ENCODE data around the gene MLXIP.

DNA sequence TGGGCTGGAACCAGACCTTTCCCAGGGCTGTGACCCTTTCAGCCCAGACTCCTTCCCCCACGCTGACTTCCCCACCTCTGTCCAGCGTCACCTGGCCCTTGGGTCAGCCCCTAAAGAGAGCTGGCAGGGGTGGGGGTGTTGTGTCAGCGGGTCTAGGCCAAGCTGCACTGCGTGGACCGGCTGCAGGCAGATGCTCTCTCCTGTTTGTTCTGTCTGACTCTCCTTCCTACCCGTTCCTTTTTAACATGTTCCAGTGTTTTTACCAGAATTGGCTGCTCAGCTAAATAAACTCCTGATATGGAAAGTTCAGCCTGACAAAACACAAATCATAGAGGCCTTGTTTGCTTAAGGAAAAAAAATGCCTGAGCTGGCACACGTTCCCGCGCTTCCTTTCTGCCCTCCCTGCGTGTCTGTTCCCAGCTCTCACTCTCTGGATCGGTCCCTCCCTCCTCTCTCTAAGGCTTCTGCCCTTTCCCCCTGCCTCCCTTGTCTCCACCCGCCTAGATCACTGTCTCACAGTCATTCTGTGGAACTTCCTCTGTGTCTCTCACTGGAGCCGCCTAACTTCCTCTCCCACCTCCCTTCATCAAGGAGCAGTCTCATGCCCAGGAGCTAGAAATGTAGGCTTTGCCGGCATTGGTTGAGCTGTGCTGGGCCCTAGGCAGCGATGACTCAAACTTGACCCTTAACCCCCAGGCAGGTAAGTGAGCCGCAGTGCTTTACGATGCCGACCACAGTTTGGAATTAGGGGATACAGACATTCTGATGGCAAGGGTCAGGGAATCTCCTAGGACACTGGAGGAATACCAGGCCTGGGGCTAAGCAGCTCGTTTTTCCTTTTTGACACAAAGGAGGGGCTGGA is 15.5 kb upstream of the MLXIP start:
- TF ChIP-seq, protein P1, sequence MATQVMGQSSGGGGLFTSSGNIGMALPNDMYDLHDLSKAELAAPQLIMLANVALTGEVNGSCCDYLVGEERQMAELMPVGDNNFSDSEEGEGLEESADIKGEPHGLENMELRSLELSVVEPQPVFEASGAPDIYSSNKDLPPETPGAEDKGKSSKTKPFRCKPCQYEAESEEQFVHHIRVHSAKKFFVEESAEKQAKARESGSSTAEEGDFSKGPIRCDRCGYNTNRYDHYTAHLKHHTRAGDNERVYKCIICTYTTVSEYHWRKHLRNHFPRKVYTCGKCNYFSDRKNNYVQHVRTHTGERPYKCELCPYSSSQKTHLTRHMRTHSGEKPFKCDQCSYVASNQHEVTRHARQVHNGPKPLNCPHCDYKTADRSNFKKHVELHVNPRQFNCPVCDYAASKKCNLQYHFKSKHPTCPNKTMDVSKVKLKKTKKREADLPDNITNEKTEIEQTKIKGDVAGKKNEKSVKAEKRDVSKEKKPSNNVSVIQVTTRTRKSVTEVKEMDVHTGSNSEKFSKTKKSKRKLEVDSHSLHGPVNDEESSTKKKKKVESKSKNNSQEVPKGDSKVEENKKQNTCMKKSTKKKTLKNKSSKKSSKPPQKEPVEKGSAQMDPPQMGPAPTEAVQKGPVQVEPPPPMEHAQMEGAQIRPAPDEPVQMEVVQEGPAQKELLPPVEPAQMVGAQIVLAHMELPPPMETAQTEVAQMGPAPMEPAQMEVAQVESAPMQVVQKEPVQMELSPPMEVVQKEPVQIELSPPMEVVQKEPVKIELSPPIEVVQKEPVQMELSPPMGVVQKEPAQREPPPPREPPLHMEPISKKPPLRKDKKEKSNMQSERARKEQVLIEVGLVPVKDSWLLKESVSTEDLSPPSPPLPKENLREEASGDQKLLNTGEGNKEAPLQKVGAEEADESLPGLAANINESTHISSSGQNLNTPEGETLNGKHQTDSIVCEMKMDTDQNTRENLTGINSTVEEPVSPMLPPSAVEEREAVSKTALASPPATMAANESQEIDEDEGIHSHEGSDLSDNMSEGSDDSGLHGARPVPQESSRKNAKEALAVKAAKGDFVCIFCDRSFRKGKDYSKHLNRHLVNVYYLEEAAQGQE (IDR thresholded peaks at IDR 0.05; ENCODE audit: low read depth) = no peak
- no peak for TF ChIP-seq SP1 (IDR thresholded peaks at IDR 0.05; ENCODE audit: low read depth)
- TF ChIP-seq, protein P2, sequence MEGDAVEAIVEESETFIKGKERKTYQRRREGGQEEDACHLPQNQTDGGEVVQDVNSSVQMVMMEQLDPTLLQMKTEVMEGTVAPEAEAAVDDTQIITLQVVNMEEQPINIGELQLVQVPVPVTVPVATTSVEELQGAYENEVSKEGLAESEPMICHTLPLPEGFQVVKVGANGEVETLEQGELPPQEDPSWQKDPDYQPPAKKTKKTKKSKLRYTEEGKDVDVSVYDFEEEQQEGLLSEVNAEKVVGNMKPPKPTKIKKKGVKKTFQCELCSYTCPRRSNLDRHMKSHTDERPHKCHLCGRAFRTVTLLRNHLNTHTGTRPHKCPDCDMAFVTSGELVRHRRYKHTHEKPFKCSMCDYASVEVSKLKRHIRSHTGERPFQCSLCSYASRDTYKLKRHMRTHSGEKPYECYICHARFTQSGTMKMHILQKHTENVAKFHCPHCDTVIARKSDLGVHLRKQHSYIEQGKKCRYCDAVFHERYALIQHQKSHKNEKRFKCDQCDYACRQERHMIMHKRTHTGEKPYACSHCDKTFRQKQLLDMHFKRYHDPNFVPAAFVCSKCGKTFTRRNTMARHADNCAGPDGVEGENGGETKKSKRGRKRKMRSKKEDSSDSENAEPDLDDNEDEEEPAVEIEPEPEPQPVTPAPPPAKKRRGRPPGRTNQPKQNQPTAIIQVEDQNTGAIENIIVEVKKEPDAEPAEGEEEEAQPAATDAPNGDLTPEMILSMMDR (IDR thresholded peaks at IDR 0.05 in 2 of 3, conservative IDR thresholded peaks at IDR 0.05 in 1 of 3; ENCODE audit: borderline replicate concordance in 1 of 3, insufficient read depth in 1 of 3, low read depth in 2 of 3, low read length in 2 of 3) = no peak
- TF ChIP-seq EZH2phosphoT487 (IDR thresholded peaks at IDR 0.05; ENCODE audit: borderline replicate concordance) = no peak
- no peak for TF ChIP-seq ZFX (IDR thresholded peaks at IDR 0.05)
- no peak for TF ChIP-seq SIN3A (IDR thresholded peaks at IDR 0.05; ENCODE audit: low read depth)
- TF ChIP-seq, protein P3, sequence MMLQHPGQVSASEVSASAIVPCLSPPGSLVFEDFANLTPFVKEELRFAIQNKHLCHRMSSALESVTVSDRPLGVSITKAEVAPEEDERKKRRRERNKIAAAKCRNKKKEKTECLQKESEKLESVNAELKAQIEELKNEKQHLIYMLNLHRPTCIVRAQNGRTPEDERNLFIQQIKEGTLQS (IDR thresholded peaks at IDR 0.05) = no peak
- no peak for TF ChIP-seq EZH2 (IDR thresholded peaks at IDR 0.05)
- no peak for TF ChIP-seq RAD21 (IDR thresholded peaks at IDR 0.05; ENCODE audit: low read depth)
- peak; percentile 17 for TF ChIP-seq POLR2A (IDR thresholded peaks at IDR 0.05; ENCODE audit: borderline replicate concordance, extremely low read depth, insufficient read depth, insufficient read length)
- no peak for TF ChIP-seq JUND (IDR thresholded peaks at IDR 0.05)
- TF ChIP-seq, protein P4, sequence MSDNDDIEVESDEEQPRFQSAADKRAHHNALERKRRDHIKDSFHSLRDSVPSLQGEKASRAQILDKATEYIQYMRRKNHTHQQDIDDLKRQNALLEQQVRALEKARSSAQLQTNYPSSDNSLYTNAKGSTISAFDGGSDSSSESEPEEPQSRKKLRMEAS (IDR thresholded peaks at IDR 0.05) = peak; percentile 63

All from HCT116 (cell line).